GM12878 (cell line): ENCODE measurements around the gene C1QTNF5.

Source experiments
- ATF2 ChIP-seq: IDR thresholded peaks from 2 replicates; pipeline ENCODE4 v1.6.1; 2012; ENCODE audit warnings: low read length, inconsistent platforms
- CBFB ChIP-seq: IDR thresholded peaks from 2 replicates; pipeline ENCODE4 v1.6.1; 2016; ENCODE audit warnings: antibody characterized with exemption, low read depth
- CBX5 ChIP-seq: sonication (generic); IDR thresholded peaks from 2 replicates; pipeline ENCODE4 v1.6.1; 2016; ENCODE audit warnings: low read depth, moderate library complexity, mild to moderate bottlenecking, inconsistent platforms
- FOXM1 ChIP-seq: IDR thresholded peaks from 2 replicates; pipeline ENCODE4 v1.6.1; 2012; ENCODE audit warnings: low read depth, mild to moderate bottlenecking, inconsistent platforms, low read length, moderate library complexity
- HDAC2 ChIP-seq: fragments of 200-600 bp; sonication (generic); IDR thresholded peaks from 2 replicates; pipeline ENCODE4 v1.6.1; 2017
- PBX3 ChIP-seq: IDR thresholded peaks from 2 replicates; pipeline ENCODE4 v1.6.1; 2011; ENCODE audit warnings: mild to moderate bottlenecking, low read depth, low read length, moderate library complexity; ENCODE audit not compliant: insufficient replicate concordance
- POLR2A ChIP-seq: IDR thresholded peaks from 2 replicates; pipeline ENCODE4 v1.6.1; 2011; ENCODE audit warnings: low read depth, mild to moderate bottlenecking, low read length
- POLR2AphosphoS5 ChIP-seq: IDR thresholded peaks from 2 replicates; pipeline ENCODE4 v1.6.1; 2011; ENCODE audit warnings: mild to moderate bottlenecking, low read length, inconsistent platforms
- RAD21 ChIP-seq: IDR thresholded peaks from 2 replicates; pipeline ENCODE4 v1.6.1; 2011; ENCODE audit warnings: mild to moderate bottlenecking, low read depth, low read length, moderate library complexity; ENCODE audit not compliant: insufficient read depth
- RAD51 ChIP-seq: fragments of 450-650 bp; IDR thresholded peaks from 2 replicates; pipeline ENCODE4 v1.6.1; 2016; ENCODE audit warnings: moderate library complexity, mild to moderate bottlenecking, inconsistent platforms
- TCF12 ChIP-seq: IDR thresholded peaks from 2 replicates; pipeline ENCODE4 v1.6.1; 2011; ENCODE audit warnings: low read depth, mild to moderate bottlenecking, low read length
- USF1 ChIP-seq: IDR thresholded peaks from 2 replicates; pipeline ENCODE4 v1.6.1; 2011; ENCODE audit warnings: borderline replicate concordance, low read depth, mild to moderate bottlenecking, moderate library complexity, mixed read lengths, low read length; ENCODE audit not compliant: insufficient read depth; ENCODE audit errors: extremely low read length
- WRNIP1 ChIP-seq: IDR thresholded peaks from 2 replicates; pipeline ENCODE4 v1.6.1; 2011; ENCODE audit warnings: low read depth, low read length, improper control_type of control experiment, borderline replicate concordance
- ZZZ3 ChIP-seq: IDR thresholded peaks from 2 replicates; pipeline ENCODE4 v1.6.1; 2011; ENCODE audit warnings: low read depth; ENCODE audit not compliant: control insufficient read depth, insufficient read length

GRCh38 chr11:119344291-119345010 is 3.8 kb upstream of the C1QTNF5 start:
- TF ChIP-seq CBX5: no peak
- no peak for TF ChIP-seq HDAC2
- no peak for TF ChIP-seq TCF12
- no peak for TF ChIP-seq ATF2
- no peak for TF ChIP-seq POLR2A
- no peak for TF ChIP-seq USF1
- TF ChIP-seq PBX3: no peak
- no peak for TF ChIP-seq WRNIP1
- TF ChIP-seq POLR2AphosphoS5: no peak
- no peak for TF ChIP-seq CBFB
- TF ChIP-seq RAD21: no peak
- no peak for TF ChIP-seq ZZZ3
- no peak for TF ChIP-seq FOXM1
- no peak for TF ChIP-seq RAD51
